Measurements from ENCODE around the gene CENPP.
"Not testable (repeated sequence)": the region's sequence is repeated elsewhere in the genome, so short reads cannot be mapped to it uniquely, and the experiment has no call there.

CENPP gene

DNA sequence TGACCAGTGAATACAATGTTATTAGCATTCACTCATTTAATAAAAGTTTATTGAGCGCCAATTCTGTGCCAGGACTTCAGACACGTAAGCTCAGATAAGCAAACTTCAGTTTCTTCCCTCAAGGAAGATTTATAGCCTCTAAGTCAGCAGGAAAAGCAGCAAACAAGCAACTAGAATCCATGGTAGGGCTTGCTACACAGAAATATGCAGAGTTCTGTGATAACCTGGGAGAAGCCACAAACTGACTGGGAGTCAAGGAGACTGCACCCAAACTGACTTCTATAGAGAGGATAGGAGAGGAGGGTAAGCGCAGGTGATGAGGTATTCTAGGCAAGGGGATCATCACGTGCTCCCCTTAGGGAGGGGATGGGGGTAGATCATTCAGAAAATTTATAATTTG lies 80.1 kb downstream of the CENPP start:
- no peaks in the 10 kb centered on the region for H3K9me3 ChIP-seq (ENCODE audit: control insufficient read depth, low read length)
- TF ChIP-seq, protein P1, sequence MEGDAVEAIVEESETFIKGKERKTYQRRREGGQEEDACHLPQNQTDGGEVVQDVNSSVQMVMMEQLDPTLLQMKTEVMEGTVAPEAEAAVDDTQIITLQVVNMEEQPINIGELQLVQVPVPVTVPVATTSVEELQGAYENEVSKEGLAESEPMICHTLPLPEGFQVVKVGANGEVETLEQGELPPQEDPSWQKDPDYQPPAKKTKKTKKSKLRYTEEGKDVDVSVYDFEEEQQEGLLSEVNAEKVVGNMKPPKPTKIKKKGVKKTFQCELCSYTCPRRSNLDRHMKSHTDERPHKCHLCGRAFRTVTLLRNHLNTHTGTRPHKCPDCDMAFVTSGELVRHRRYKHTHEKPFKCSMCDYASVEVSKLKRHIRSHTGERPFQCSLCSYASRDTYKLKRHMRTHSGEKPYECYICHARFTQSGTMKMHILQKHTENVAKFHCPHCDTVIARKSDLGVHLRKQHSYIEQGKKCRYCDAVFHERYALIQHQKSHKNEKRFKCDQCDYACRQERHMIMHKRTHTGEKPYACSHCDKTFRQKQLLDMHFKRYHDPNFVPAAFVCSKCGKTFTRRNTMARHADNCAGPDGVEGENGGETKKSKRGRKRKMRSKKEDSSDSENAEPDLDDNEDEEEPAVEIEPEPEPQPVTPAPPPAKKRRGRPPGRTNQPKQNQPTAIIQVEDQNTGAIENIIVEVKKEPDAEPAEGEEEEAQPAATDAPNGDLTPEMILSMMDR (IDR thresholded peaks at IDR 0.05): no peak
- H3K36me3 ChIP-seq (ENCODE audit: control insufficient read depth, insufficient read depth, low read length): no peaks in the 10 kb centered on the region
- H3K27ac ChIP-seq: no peak overlapping the region
- no peak overlapping the region for H3K4me3 ChIP-seq (ENCODE audit: low read depth, low read length)
- no peaks in the 10 kb centered on the region for H3K4me1 ChIP-seq
- no peak overlapping the region for H3K4me2 ChIP-seq (ENCODE audit: low read length)
- H2AFZ ChIP-seq: no peak overlapping the region
- H3K9ac ChIP-seq: no peak overlapping the region
- no peaks in the 10 kb centered on the region for H3K79me2 ChIP-seq
- H3K27me3 ChIP-seq (ENCODE audit: control insufficient read depth, insufficient read depth, low read length): no peaks in the 10 kb centered on the region

DNA sequence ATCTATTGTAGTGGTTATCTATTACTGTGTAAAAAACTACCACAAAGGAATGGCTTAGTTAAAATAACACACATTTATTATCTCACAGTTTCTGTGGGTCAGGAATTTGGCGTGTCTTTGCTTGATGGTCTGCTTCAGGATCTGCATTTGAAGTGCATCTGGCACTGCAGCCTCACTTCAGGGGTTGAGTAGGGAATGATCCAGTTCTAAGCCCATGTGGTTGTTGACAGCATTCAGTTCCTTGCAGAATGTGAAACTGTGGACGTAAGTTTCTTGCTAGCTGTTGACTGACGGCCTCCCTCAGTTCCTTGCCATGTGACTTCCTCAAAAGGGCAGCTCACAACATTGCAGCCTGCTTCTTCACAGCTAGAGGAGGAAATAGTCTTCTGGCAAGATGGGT lies 80.7 kb downstream of the CENPP start:
- Histone ChIP-seq H3K4me2 (ENCODE audit: low read length) (no peak overlapping the region), H3K27me3 (ENCODE audit: control insufficient read depth, insufficient read depth, low read length) (no peaks in the 10 kb centered on the region), H3K9ac (no peak overlapping the region), H2AFZ (no peak overlapping the region), H3K36me3 (ENCODE audit: control insufficient read depth, insufficient read depth, low read length) (no peaks in the 10 kb centered on the region), H3K4me1 (no peaks in the 10 kb centered on the region), H3K4me3 (ENCODE audit: low read depth, low read length) (no peak overlapping the region), H3K9me3 (ENCODE audit: control insufficient read depth, low read length) (no peaks in the 10 kb centered on the region), H3K27ac (no peak overlapping the region), H3K79me2 (no peaks in the 10 kb centered on the region)
- TF ChIP-seq, protein P1 (IDR thresholded peaks at IDR 0.05): no peak

DNA sequence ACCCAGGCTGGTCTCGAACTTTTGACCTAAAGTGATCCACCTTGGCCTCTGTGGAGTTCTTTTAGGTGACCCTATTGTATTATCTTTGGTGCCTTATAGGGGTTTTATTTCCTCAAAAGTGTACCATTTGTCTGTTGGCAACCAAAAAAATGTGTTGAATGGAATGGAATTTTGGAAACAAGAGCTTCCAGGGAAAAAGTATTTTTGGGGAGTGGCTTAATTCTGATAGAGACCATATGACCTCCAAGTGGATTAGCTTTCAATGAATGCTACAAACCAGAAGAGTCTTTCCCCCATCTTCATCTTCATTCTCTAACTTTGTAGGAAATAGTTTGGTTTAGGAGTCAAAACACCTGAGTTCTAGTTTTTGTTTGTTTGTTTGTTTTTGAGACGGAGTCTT lies 82.1 kb downstream of the CENPP start:
- Histone ChIP-seq H3K4me3 (ENCODE audit: low read depth, low read length) (no peak overlapping the region), H3K9ac (no peak overlapping the region), H3K79me2 (no peaks in the 10 kb centered on the region), H3K4me2 (ENCODE audit: low read length) (no peak overlapping the region), H3K4me1 (no peaks in the 10 kb centered on the region), H3K9me3 (ENCODE audit: control insufficient read depth, low read length) (no peaks in the 10 kb centered on the region), H3K27ac (no peak overlapping the region), H3K36me3 (ENCODE audit: control insufficient read depth, insufficient read depth, low read length) (no peaks in the 10 kb centered on the region), H3K27me3 (ENCODE audit: control insufficient read depth, insufficient read depth, low read length) (no peaks in the 10 kb centered on the region), H2AFZ (no peak overlapping the region)
- TF ChIP-seq, protein P1 (IDR thresholded peaks at IDR 0.05): no peak

DNA sequence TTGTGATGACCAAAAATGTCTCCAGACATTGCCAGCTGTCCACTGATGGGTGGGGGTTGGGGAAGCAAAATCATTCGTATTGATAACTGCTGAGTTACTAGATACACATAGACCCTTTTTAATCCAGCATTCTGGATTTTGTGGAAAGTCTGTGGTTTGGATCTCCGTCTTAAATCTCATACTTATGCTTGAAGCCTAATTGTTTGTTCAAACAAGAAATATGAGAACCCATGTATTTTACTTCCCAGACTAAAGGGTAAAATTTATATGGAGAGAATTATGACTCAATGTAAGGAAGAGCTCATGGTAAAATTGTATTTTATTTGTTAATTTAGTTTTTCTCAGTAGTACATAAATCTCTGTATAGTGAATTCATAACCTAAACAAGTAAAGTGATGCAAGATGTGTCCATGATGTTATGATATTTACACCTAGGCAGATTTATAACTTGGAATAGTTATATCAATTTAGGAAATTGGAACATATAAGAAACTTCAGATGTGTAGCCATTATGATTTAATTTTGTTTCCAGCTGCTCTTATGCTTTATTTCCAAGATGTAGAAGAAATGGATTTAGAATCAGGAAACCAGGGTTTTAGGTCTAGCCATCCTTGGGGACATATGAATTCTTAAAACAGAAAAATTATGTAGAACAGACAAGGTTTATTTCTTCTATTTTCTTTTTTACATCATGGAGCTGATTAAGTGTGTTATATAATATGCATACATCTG lies 83.2 kb downstream of the CENPP start:
- TF ChIP-seq, protein P1 (IDR thresholded peaks at IDR 0.05): no peak
- no peaks in the 10 kb centered on the region for H3K9me3 ChIP-seq (ENCODE audit: control insufficient read depth, low read length)

DNA sequence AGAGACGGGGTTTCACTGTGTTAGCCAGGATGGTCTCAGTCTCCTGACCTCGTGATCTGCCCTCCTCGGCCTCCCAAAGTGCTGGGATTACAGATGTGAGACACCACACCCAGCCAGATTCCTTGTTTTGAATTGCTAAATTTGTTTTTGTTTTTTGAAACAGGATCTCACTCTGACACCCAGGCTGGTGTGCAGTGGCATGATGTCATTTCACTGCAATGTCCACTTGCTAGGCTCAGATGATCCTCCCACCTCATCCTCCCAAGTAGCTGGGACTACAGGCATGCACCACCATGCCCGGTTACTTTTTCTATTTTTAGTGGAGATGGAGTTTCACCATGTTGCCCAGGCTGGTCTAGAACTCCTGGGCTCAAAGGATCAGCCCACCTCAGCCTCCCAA lies 85.4 kb downstream of the CENPP start:
- H3K79me2 ChIP-seq; H3K4me2 ChIP-seq (ENCODE audit: low read length); H3K9ac ChIP-seq; H3K4me1 ChIP-seq; H3K27me3 ChIP-seq (ENCODE audit: control insufficient read depth, insufficient read depth, low read length); H2AFZ ChIP-seq; H3K36me3 ChIP-seq (ENCODE audit: control insufficient read depth, insufficient read depth, low read length); H3K4me3 ChIP-seq (ENCODE audit: low read depth, low read length); H3K9me3 ChIP-seq (ENCODE audit: control insufficient read depth, low read length); H3K27ac ChIP-seq: not testable (repeated sequence)

More for the DNA sequence above, 83.2 kb downstream of the CENPP start:
- Histone ChIP-seq H3K4me2 (ENCODE audit: low read length) (no peak overlapping the region), H3K79me2 (no peaks in the 10 kb centered on the region), H3K9ac (no peak overlapping the region), H3K27me3 (ENCODE audit: control insufficient read depth, insufficient read depth, low read length) (no peaks in the 10 kb centered on the region), H2AFZ (no peak overlapping the region), H3K36me3 (ENCODE audit: control insufficient read depth, insufficient read depth, low read length) (no peaks in the 10 kb centered on the region), H3K4me1 (no peaks in the 10 kb centered on the region), H3K27ac (no peak overlapping the region), H3K4me3 (ENCODE audit: low read depth, low read length) (no peak overlapping the region)
